GM13977 (cell line): ENCODE results near the gene RIPK4.

Experiments used
- DNase-seq: peaks from one replicate; pipeline ENCODE4 v3.0.0; 2012; ENCODE audit warnings: low spot score
- CTCF ChIP-seq: IDR thresholded peaks from 2 replicates; pipeline ENCODE4 v1.5.1; 2012; ENCODE audit warnings: mild to moderate bottlenecking, control low read depth; ENCODE audit not compliant: insufficient read depth; ENCODE audit errors: extremely low read depth, missing control alignments
- in situ Hi-C: fragments of 300-500 bp; cut with MboI; formaldehyde crosslinking; loops from one replicate; pipeline ENCODE4 v1.12.0; 2022; ENCODE audit warnings: low sequenced_read_pairs, low pct_unique_long_range_greater_than_20kb, mixed read lengths, inconsistent platforms; ENCODE audit not compliant: unreplicated experiment

The RIPK4 gene

GRCh38 chr21:41765420-41765821 is 1.4 kb downstream of the RIPK4 start:
- no peak for DNase-seq

GRCh38 chr21:41764558-41765419 is 2.1 kb downstream of the RIPK4 start:
- in situ Hi-C loops = no loop called here
- no peak for TF ChIP-seq CTCF
- DNase-seq = no peak

More at GRCh38 chr21:41765420-41765821, 1.4 kb downstream of the RIPK4 start:
- in situ Hi-C loops = no loop called here
- TF ChIP-seq CTCF = no peak

- in situ Hi-C loops = no loop called here
- DNase-seq = peak; percentile 12
- TF ChIP-seq CTCF = no peak
Measured at GRCh38 chr21:41763996-41764395, 2.9 kb downstream of the RIPK4 start.

- in situ Hi-C loops = no loop called here
- peak; percentile 20 for DNase-seq
- no peak for TF ChIP-seq CTCF
Measured at GRCh38 chr21:41763398-41763931, 3.4 kb downstream of the RIPK4 start.

- no peak for DNase-seq
- in situ Hi-C loops = no loop called here
- no peak for TF ChIP-seq CTCF
Measured at GRCh38 chr21:41762753-41763152, 4.1 kb downstream of the RIPK4 start.

GRCh38 chr21:41761934-41762635 is 4.8 kb downstream of the RIPK4 start:
- no peak for TF ChIP-seq CTCF
- DNase-seq = peak; percentile 16
- in situ Hi-C loops = no loop called here
